Measurements from ENCODE around the gene RALY. TPM values are rescaled to one million over a fixed set of nuclear protein-coding genes. Genes with fewer than 3 reads are reported as not detected.

RALY gene
- total RNA-seq, 1 donor from 2014 or later, result 66.8 TPM

DNA sequence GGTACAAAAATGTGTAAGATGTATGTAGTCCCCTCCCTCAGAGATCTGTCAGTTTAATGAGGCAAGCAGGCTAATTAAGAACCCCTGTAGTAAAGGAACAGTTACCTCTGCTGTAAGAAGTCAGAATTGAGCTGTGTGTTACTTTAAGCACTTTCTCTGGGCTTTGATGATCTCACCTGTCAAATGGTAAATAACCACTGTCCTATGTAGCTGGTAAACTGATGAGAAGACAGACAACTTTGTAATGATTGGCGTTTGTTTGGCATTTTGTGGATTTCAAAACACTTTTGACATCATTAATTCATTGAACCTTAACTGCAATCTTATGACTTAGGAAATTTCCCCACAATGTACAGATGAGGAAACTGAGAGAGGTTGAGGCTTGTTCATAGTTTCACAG lies 55.7 kb downstream of the RALY start:
- no peak for DNase-seq

- no peak for DNase-seq
Observed at GRCh38 chr20:34049897-34050695, 56.4 kb downstream of the RALY start.

GRCh38 chr20:34052414-34052813 lies 58.7 kb downstream of the RALY start:
- DNase-seq, result no peak

GRCh38 chr20:34055290-34055689 lies 61.6 kb downstream of the RALY start:
- DNase-seq, result no peak

DNA sequence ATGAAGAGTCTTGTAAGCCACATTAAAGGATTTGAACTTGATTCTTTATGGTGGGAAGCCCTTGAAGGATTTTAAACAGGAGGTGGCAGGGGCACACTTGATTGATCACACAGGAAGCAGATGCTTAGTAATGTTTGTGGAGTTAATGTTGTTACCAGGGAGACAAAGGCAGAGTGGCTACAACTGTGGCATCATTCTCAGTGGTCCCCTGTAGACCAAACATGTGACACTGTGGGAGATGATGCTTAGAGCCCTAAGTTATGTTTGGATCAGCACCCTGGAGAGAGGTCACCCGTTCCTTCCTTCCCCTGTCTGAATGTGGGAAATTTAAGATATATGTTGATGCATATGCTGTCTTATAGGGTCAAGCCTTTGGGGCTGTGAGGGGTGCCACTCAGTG lies 65.1 kb downstream of the RALY start:
- no peak for DNase-seq

DNA sequence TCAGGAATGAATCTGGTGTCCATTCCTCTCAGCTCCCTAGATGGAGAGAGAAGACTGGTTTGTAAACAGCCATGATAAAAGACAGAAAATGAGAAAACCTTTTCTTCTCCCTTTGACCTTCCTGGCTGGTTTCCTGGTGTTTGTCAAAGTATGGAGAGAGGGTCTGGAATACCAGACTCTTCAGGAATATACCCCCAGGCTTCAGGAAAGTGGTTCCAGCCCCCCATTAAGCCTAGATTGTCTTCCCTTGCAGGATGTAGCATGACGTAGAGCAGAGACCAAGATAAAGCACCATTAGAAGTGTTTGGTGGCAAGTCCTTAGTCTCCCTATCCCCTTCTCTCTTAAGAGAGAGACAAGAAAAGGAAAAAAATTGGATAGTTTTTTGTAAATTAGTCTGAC lies 67.3 kb downstream of the RALY start:
- no peak for DNase-seq

DNA sequence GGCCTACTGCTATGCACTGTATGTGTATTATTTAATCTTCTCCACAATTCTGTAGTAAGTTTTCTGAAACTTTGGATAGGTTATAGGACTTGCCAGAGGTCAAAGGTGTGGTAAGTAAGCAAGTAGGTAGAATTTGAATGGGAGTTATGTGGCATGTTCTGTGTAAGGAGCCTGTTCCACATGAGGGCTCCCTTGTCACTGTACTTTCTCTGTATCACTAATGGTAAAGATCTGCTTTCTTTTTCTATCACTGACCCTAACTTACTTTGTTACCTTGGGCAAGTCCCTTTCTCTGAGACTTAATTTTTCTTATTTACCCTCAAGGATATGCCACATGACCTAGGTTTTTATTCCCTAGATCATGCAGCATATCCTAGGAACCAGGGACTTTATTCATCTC lies 68.0 kb downstream of the RALY start:
- DNase-seq, result no peak

DNA sequence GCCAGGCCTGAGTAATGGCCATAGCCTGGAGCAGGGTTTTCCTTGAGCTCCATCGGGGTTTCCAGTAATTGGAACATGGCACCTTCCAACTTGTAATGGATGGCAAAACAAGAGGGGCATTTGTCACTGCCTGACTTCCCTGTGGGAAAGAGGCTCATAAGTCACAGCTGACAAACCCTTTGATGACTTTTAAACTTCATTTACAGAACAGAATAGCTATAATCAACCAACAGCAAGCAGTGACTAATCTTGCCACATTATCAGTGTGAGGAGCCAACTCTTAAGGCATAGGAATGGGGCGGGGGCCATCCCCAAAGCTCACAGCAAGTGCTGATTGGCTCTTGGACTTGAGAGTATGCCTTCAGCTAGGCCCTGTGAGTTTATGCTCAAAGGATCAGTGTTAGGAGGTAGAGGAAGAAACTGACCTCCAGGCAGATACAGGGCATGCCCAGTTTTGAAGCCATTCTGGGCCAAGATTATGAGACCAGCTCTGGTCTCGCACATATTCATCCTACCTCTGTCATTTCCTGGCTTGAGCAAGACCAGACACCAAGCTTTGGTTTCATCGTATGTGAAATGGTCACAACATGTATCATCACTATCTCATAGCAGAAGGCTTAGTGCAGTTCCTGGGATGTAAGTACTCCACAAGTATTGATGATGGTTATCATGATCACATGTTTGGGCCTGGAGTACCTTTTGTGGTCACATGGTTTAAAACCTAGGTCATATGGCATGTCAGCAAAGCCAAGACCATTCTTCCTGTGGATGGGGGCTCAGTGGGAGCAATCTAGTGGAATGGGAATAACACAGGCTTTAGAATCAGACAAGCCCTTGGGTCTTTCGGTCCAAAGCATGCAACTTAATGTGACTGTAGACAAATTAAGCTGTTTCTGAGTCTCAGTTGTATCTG lies 69.1 kb downstream of the RALY start:
- DNase-seq, result no peak

DNA sequence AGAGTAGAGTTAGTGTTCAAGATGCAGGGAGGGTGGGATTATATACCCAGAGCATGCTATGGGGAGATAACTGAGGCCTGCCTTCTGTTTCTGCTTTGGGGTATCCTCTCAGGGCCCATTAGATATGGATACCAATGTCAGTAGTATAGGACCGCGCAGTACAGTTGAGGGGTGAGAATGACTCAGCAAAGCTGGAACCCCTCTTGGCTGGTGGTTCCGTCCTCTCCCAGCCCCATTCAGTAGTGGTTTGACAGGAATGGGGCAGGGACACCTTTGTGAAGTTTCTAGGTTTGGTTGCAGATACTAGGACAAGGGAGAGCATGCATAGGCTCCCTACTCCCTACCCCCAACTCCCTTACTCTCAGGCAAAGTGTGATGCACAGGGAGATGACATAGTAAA lies 70.6 kb downstream of the RALY start:
- no peak for DNase-seq

GRCh38 chr20:34065260-34065659 lies 71.5 kb downstream of the RALY start:
- DNase-seq, result no peak

DNA sequence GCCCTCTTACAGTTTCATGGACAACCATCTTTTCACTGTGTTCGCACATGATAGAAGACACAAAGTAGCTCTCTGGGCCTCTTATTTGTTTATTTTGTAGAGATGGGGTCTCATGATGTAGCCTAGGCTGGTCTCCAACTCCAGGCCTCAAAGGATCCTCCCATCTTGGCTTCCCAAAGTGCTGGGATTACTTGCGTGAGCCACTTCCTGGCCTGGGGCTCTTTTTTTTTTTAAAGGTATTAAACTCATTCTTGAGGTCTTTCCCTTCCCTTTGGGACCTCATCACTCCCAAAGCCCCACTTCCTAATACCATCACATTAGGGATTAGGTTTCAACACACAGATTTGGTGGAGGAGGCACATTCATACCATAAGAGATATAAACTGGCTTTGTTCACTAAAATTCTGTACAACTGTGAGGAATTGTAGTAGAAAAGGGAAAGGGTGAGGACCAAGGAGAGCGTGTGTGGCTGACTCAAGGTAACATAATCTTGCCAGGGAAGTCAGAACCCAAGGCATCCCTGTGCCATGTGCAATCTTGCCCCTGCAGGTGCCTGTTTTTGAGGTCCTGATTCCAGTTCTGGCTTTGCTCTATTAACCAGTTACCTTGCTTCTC lies 72.9 kb downstream of the RALY start:
- peak; percentile 61 for DNase-seq

DNA sequence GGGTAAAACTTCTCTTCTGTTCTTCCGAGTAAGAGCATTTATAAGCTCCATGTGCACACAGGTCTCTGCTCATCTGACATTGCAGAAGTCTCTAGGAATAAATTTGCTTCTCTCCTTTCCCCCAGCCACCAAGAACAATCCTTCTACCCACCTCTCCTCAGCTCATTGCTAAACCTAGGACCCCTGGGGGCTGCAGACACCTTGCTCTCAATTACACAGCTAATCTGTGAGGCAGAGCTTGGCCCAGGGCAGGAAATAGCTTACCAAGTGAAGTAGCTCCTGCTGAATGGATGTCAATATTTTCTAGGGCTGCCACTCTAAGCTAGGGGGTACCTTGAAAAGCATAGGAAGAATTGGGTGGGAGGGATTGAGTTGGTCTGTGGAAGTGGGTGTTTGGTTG lies 74.3 kb downstream of the RALY start:
- no peak for DNase-seq

- DNase-seq, result peak; percentile 94
Observed at GRCh38 chr20:34069341-34070078, 75.8 kb downstream of the RALY start.

- no peak for DNase-seq
Observed at GRCh38 chr20:34070079-34070439, 76.3 kb downstream of the RALY start.

- DNase-seq, result no peak
Observed at GRCh38 chr20:34070859-34071258, 77.1 kb downstream of the RALY start.

DNA sequence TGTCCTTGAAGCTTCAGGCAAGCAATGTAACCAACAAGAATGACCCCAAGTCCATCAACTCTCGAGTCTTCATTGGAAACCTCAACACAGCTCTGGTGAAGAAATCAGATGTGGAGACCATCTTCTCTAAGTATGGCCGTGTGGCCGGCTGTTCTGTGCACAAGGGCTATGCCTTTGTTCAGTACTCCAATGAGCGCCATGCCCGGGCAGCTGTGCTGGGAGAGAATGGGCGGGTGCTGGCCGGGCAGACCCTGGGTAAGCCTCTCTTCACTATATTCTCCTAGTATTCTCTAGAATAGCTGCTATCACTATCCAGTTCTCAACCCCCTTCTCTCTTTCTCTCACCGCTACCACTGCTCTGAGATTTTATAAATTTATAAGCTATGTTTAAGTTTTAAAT lies 78.4 kb downstream of the RALY start:
- DNase-seq, result no peak

- DNase-seq, result no peak
Observed at GRCh38 chr20:34072778-34073177, 79.1 kb downstream of the RALY start.

- no peak for DNase-seq
Observed at GRCh38 chr20:34074101-34074760, 80.5 kb downstream of the RALY start.

DNA sequence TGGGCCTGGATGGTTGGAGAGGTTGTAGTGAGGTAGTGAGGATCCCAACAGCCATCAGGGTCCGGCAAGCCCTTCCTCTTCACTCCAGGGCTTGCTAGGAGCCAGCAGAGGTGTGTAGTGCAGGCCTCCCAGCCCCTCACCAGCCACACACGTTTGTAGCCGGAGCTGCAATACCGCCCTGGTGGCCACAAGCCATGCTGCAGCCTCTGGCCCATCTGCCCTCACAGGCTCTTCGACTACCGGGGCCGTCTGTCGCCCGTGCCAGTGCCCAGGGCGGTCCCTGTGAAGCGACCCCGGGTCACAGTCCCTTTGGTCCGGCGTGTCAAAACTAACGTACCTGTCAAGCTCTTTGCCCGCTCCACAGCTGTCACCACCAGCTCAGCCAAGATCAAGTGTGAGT lies 81.9 kb downstream of the RALY start:
- no peak for DNase-seq

- DNase-seq, result no peak
Observed at GRCh38 chr20:34076952-34077351, 83.2 kb downstream of the RALY start.

DNA sequence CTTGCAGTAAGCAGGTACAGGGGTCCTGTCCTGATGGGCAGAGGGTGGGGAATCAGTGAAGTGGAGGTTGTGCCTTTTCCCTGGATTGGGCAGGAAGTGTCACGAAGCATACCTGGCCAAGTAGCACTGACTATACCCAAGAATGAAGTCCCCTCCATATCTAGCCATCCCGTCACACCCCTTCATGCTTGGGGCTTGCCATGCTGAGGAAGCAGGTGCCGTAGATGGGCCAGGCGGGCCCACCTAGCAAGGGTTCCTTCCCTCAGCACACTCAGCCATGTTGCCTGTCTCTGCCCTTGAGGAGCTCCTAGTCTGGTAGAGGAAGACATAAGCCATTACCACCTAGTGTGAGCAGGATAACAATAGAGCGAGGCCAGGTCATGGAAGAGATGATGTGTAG lies 84.8 kb downstream of the RALY start:
- DNase-seq, result no peak

DNA sequence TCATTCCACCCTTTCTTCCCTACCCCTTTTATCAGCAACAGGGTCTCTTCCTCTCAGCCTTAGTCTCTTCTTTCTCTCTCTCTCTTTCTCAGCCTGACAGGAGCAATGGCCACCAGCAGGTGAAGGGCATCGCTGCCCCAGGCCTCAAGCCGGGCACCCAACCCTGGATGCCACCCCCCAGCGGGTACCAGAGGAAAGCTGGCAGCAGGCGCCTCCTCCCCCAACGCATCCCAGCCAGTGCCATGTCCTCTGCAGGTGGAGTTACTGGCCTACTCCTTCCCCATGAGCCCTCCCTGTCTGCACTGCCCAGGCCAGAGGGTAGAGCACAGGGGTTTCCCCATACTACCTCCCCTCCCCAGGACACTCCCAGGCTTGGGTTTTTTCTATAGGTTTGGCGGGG lies 86.1 kb downstream of the RALY start:
- DNase-seq, result no peak

Data from tongue (tissue), 2 donors.